GM10266 (cell line): Measurements from ENCODE around the gene CD63.

ENCODE experiments used
- DNase-seq: peaks from one replicate; pipeline ENCODE4 v3.0.0; 2012; ENCODE audit errors: extremely low spot score
- CTCF ChIP-seq: IDR thresholded peaks from 2 replicates; pipeline ENCODE4 v1.5.1; 2012; ENCODE audit warnings: mild to moderate bottlenecking, low read depth; ENCODE audit not compliant: control insufficient read depth, insufficient read depth; ENCODE audit errors: missing control alignments

CD63 gene

GRCh38 chr12:55724940-55725309, 3.9 kb downstream of the CD63 start:
- DNase-seq, result no peak
- TF ChIP-seq CTCF, result no peak

- peak; percentile 73 for TF ChIP-seq CTCF
- DNase-seq, result peak; percentile 71
These were observed 4.4 kb downstream of the CD63 start for GRCh38 chr12:55724226-55724939.

GRCh38 chr12:55723516-55724225, 5.1 kb downstream of the CD63 start:
- DNase-seq, result no peak
- TF ChIP-seq CTCF, result no peak

GRCh38 chr12:55722948-55723347, 5.9 kb downstream of the CD63 start:
- no peak for TF ChIP-seq CTCF
- DNase-seq, result no peak

GRCh38 chr12:55721601-55722213, 7.1 kb downstream of the CD63 start:
- no peak for DNase-seq
- TF ChIP-seq CTCF, result no peak

GRCh38 chr12:55720894-55721444, 7.8 kb downstream of the CD63 start:
- peak; percentile 58 for TF ChIP-seq CTCF
- no peak for DNase-seq
